Stimulated activated CD8-positive, alpha-beta memory T cell treated with anti-CD3 and anti-CD28 coated beads, Interleukin-4, amount 100 ng/mL, for 24 hours (primary cell): ENCODE measurements around the gene C2orf92.
"Not testable (repeated sequence)": the region's sequence is repeated elsewhere in the genome, so short reads cannot be mapped to it uniquely, and the experiment has no call there.

Experiments
- DNase-seq: peaks from one replicate; pipeline ENCODE4 v3.0.0-alpha.2; 2020; ENCODE audit warnings: low read depth

Gene C2orf92

GRCh38 chr2:97660044-97660774 is 9.3 kb upstream of the C2orf92 start:
- no peak for DNase-seq

GRCh38 chr2:97660775-97661389 is 8.6 kb upstream of the C2orf92 start:
- DNase-seq: no peak

GRCh38 chr2:97661927-97662326 is 7.6 kb upstream of the C2orf92 start:
- no peak for DNase-seq

- no peak for DNase-seq
Measured at GRCh38 chr2:97662386-97662894, 7.1 kb upstream of the C2orf92 start.

- peak; percentile 67 for DNase-seq
Measured at GRCh38 chr2:97662895-97663625, 6.5 kb upstream of the C2orf92 start.

- DNase-seq: no peak
Measured at GRCh38 chr2:97663626-97663961, 5.9 kb upstream of the C2orf92 start.

GRCh38 chr2:97663962-97664635 is 5.4 kb upstream of the C2orf92 start, which contains the start of gene ACTR1B:
Gene ACTR1B, minus strand, starts transcription at chr2:97664044. Its CDS starts 154 bp downstream, at chr2:97663890.
- DNase-seq: peak; percentile 97

- no peak for DNase-seq
Measured at GRCh38 chr2:97664636-97664970, 4.9 kb upstream of the C2orf92 start.

- DNase-seq: no peak
Measured at GRCh38 chr2:97670471-97670870, 958 bp downstream of the C2orf92 start.

GRCh38 chr2:97671526-97671925 is 2.0 kb downstream of the C2orf92 start:
- DNase-seq: no peak

- not testable (repeated sequence) for DNase-seq
Measured at GRCh38 chr2:97672606-97673140, 3.2 kb downstream of the C2orf92 start.

- no peak for DNase-seq
Measured at GRCh38 chr2:97673182-97673914, 3.8 kb downstream of the C2orf92 start.

GRCh38 chr2:97673915-97674283 is 4.4 kb downstream of the C2orf92 start:
- DNase-seq: no peak

- no peak for DNase-seq
Measured at GRCh38 chr2:97675430-97676113, 6.1 kb downstream of the C2orf92 start.

- DNase-seq: no peak
Measured at GRCh38 chr2:97676620-97677019, 7.1 kb downstream of the C2orf92 start.

GRCh38 chr2:97677480-97677879 is 8.0 kb downstream of the C2orf92 start:
- DNase-seq: no peak

GRCh38 chr2:97678298-97678697 is 8.8 kb downstream of the C2orf92 start:
- no peak for DNase-seq

GRCh38 chr2:97687235-97687634 is 17.7 kb downstream of the C2orf92 start:
- DNase-seq: not testable (repeated sequence)

GRCh38 chr2:97688062-97688827 is 18.7 kb downstream of the C2orf92 start:
- DNase-seq: no peak

- no peak for DNase-seq
Measured at GRCh38 chr2:97691166-97691565, 21.7 kb downstream of the C2orf92 start.
